ENCODE results near the gene SYTL3.

GRCh38 chr6:158706369-158706982 lies 56.6 kb downstream of the SYTL3 start:
- peak; percentile 36; the same call in 1 of the 2 replicates for TF ChIP-seq CTCF (conservative IDR thresholded peaks at IDR 0.05; ENCODE audit: low read length)
- TF ChIP-seq EZH2phosphoT487 (IDR thresholded peaks at IDR 0.05; ENCODE audit: borderline replicate concordance), result no peak
